HG03139 (cell line): Measurements from ENCODE around the gene KARS1.

Experiments used
- ATAC-seq: cut with Tn5 transposase; IDR thresholded peaks from one replicate; pipeline ENCODE4 v1.9.1; 2021; ENCODE audit not compliant: unreplicated experiment

KARS1 gene

DNA sequence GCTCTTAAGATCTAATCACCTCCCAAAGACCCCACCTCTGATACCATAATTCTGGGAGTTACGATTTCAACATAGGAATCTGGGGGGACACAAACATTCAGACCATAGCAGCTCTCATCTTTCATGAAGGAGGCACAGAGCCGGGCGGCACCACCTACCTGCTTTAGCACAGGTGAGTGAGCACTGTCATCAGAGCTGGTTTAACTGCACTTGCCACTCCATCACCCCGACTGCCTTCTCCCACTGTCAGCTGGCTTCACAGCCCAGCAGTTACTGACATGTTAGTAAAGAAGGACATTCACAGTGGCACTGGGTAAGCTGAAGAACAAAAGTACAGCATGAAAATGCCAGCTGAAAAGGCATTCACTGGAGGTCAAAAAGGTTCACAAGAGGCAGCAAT lies 58.7 kb downstream of the KARS1 start:
- ATAC-seq = no peak

DNA sequence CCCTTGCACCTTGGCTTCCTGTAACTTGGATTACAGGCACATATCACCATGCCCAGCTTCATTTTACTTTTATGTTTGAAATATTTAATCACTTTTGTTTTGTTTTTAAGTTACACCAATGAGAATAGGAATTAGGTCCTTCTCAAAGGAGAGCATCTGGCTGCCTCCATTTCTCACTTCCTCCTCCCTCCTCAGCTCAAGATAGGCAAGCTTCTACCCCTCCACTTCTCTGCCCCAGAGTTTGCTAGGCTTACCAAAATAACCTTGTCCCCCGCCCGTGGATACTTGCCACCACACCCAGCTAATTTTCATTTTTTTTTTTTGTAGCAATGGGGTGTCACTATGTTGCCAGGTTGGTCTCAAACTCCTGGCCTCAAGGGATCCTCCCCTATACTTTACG lies 63.4 kb downstream of the KARS1 start:
- peak; percentile 48 for ATAC-seq

DNA sequence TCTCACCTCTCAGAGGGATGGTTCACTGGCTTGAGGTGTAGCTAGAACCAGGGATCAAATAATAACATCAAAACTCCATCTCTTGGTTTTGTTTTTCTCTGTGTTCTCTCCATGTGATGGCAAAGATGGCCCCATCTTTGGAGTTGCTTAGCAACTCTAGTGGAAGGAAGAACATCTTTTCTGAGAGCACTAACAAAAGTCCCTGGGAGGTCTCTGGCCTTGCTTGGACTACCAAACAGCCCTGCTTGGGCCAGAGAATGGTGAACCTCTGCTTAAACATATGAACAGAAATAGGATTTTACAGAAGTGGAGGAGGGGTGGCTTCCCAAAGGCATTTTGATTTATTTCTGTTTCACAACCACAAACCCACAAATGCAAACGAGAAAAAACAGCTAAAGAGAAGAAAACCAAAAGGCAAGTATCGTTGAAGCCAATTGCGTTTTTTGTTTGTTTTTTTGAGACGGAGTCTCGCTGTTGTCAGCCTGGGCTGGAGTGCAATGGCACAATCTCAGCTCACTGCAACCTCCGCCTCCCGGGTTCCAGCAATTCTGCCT lies 68.1 kb downstream of the KARS1 start:
- ATAC-seq = no peak

DNA sequence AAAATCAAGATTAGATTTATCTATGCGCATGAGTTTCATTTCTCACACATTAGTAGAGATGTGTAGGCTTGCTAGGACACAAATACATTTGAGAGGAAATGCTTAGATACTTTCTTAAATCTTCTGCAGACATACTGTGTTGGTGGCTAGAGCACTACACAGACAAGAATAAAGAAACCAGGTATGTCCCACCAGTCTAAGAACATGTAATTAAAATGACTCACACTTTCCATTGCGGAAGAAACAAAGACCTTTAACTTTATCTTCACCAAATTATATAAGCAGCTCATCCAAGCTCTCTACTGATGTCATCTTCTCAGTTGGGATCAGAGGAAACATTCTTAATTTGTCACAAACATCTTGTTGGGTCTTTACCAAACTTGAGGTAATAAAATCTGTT lies 68.7 kb downstream of the KARS1 start:
- no peak for ATAC-seq

DNA sequence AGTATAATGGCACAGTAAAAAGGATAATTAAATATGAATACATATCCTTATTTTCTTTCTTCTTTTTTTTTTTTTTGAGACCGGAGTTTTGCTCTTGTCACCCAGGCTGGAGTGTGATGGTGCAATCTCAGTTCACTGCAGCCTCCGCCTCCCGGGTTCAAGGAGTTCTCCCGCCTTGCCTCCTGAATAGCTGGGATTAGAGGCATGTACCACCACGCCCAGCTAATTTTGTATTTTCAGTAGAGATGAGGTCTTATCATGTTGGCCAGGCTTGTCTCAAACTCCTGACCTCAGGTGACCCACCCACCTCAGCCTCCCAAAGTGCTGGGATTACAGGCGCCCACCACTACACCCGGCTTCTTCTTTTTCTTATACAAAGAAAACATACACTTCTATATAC lies 69.3 kb downstream of the KARS1 start:
- ATAC-seq = no peak
